Skin epidermis (tissue), 12 donors: ENCODE results near the gene LELP1.
"Not testable (repeated sequence)": the region's sequence is repeated elsewhere in the genome, so short reads cannot be mapped to it uniquely, and the experiment has no call there.

Source experiments
- H3K27ac ChIP-seq, 21 experiments: fragments of 200-600 bp; sonication (generic) in 11 of 21; one replicate each; pipeline ENCODE4 v1.5.0; 2020; ENCODE audit warnings: mild to moderate bottlenecking in 3 of 21, inconsistent platforms in 2 of 21, moderate library complexity in 2 of 21
- H3K4me3 ChIP-seq, 7 experiments: fragments of 200-600 bp; sonication (generic) in 2 of 7; one replicate each; pipeline ENCODE4 v1.5.0; 2020; ENCODE audit warnings: inconsistent platforms in 2 of 7, mild to moderate bottlenecking in 2 of 7, moderate library complexity in 1 of 7

The LELP1 gene

DNA sequence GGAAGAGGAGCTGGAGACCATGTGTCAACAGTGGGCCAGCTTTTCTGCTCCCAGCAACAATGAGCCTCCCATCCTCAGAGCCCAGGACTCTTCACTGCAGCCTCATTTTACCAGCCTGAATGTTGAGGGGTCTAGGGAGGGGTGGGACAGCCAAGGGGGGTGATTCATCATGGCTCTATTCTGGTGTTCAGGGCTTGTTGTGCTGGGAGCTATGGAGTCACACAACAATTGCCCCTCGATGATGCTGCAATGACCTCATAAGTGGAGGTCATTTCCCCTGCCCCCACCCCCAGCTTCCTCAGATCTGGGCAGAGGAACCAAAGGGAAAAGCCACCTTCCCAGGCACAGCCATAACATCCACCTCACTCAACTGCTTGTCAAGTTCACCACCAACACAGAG, at the start of gene LELP1:
LELP1 (plus strand) TSS at position 301 of the 400 bp plus-strand sequence. CDS start 1,278 bp downstream, outside the sequence.
- Histone ChIP-seq H3K27ac (no peak within 1 kb of the TSS), H3K4me3 (no peak within 1 kb of the TSS)

DNA sequence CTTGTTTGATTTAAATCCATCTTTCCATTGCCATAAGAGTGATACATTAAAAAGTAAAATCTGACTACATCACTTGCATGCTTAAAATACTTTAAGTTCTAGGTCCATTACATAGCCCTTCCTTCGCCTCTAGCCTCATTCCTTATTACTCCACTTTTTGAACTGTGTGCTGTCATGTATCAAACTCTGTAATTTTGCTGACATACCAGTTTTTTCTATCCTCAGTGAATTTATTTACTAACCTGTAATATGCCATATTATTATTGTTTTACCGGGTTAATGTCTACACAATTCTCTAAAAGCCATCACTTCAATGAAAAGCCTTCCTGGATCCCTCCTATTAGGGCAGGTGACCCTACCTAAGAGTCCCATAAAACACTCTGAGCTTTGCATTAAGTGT, 47.7 kb upstream of the LELP1 start:
- H3K27ac ChIP-seq = no peak overlapping the region
- no peak overlapping the region for H3K4me3 ChIP-seq

- Histone ChIP-seq H3K27ac (no peak overlapping the region), H3K4me3 (no peak overlapping the region)
Observed at GRCh38 chr1:153168686-153169085, 34.5 kb upstream of the LELP1 start.

DNA sequence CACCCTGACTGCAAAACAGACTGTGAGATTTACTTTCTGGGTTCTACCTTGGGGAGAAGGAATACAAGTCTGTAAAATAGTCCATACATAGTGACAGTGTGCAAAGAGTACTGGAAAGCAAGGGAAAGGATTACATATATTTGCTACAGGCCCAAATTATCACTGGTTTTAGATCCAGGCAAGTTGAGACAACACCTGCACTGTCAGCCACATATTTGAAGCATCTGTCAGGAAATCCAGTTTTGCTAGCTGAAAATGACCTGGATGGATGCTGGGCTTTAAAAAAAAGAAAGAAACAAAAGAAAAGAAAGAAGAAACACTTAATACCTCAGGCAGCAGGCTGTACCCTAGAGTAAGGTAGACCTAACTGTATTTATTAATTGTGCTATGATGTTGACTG, 28.6 kb upstream of the LELP1 start:
- H3K4me3 ChIP-seq = no peak overlapping the region
- H3K27ac ChIP-seq = peak overlapping the region in 3 of 21 experiments; percentile 5 to 55 (median 33)

DNA sequence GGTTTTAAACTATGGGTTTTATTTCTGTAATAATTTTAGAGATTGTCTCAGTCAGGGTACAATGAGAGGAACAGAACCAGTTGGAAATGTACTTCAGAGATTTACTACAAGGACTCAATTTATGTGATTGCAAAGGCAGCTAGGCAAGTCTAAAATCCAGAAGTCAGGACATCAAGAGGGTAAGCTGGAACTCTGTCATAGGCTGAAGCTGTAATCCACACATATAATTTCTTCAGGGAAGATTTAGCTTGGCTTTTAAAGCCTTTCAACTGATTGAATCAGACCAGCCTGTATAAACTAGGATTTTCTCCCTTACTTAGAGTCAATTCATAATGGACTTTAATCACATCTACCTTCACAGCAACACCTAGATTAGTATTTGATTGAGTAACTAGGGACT, 24.3 kb upstream of the LELP1 start:
- Histone ChIP-seq H3K27ac (no peak overlapping the region), H3K4me3 (no peak overlapping the region)

GRCh38 chr1:153180556-153180955, 22.7 kb upstream of the LELP1 start:
- H3K27ac ChIP-seq = no peak overlapping the region
- no peak overlapping the region for H3K4me3 ChIP-seq

DNA sequence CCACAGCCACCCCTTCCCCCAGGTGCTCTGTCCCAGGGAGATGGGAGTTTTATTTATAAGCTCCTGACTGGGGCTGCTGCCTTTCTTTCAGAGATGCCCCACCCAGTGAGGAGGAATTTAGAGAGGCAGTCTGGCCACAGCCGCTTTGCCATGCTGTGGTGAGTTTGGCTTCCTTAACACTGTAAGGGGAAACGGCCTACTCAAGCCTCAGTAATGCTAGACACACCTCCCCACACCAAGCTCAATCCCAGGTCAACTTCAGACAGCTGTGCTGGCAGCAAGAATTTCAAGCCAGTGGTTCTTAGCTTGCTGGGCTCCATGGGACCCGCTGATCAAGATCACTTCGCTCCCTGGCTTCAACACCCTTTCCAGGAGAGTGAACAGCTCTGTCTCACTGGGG, 14.9 kb upstream of the LELP1 start:
- H3K27ac ChIP-seq, H3K4me3 ChIP-seq: not testable (repeated sequence)

GRCh38 chr1:153190373-153190772, 12.9 kb upstream of the LELP1 start:
- no peak overlapping the region for H3K4me3 ChIP-seq
- no peak overlapping the region for H3K27ac ChIP-seq

- Histone ChIP-seq H3K27ac (no peak overlapping the region), H3K4me3 (no peak overlapping the region)
Observed at GRCh38 chr1:153192697-153193096, 10.5 kb upstream of the LELP1 start.

- Histone ChIP-seq H3K4me3 (no peak overlapping the region), H3K27ac (no peak overlapping the region)
Observed at GRCh38 chr1:153194331-153195050, 8.7 kb upstream of the LELP1 start.

DNA sequence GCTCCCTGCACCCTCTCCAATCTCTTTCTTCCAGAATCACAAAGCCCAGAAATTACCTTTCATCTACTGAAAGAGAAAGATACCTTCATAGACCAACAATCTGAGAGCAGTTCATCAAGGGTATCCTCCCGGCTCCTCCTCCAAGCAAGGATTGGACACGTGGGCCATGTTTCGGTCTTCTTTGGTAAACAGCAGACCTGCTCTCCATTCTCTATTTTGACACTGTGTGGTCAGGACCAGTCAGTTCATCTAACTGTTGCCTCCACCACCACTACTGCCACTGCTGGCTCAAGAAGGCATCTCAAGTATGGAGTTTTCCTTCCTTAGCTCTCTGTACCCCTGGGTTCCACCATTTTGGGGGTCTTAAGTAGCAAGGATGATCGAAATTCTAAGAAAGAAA, 8.0 kb upstream of the LELP1 start:
- H3K4me3 ChIP-seq = no peak overlapping the region
- no peak overlapping the region for H3K27ac ChIP-seq

GRCh38 chr1:153202006-153202405, 1.2 kb upstream of the LELP1 start:
- H3K27ac ChIP-seq = no peak overlapping the region
- H3K4me3 ChIP-seq = no peak overlapping the region

DNA sequence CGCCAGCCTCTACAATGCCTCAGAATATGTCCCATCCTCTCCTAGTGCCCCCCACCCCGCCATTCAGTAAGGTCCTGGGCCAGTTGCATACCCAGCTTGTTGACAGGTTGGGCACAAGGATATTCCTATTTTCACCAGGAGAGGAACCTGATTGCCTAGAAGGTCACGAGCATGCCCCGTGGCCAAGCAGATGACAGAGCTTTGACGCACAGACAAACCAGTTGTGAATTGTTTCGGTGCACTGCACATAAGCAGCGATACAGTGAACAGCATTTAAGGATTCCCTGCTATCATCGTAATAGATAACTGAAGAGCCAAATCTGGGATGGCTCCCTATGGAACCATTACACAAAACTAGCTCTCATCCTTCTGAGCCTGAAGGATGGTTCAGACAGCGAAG, 3.4 kb downstream of the LELP1 start:
- Histone ChIP-seq H3K27ac (no peak overlapping the region), H3K4me3 (no peak overlapping the region)

- no peak overlapping the region for H3K4me3 ChIP-seq
- no peak overlapping the region for H3K27ac ChIP-seq
Observed at GRCh38 chr1:153210206-153210605, 7.0 kb downstream of the LELP1 start.

DNA sequence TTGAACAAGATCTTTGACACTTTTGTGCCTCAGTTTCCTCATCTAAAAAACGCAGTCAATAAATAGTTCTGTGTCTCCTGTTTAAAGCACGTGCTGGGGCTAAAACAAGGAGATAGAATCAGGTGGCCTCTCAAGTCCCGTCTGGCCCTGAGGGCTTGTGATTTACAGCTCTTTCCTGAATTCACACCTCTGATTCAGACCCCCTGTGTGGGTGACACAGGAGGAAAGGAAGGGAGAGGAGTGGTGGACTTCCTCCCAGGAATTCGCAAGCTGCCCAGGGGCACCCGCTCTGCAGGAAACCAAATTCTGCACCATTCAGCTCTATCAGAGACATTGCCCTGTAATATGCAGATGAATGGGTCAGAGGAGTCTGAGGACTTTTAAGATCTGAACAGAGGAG, 9.0 kb downstream of the LELP1 start:
- Histone ChIP-seq H3K27ac (no peak overlapping the region), H3K4me3 (no peak overlapping the region)

DNA sequence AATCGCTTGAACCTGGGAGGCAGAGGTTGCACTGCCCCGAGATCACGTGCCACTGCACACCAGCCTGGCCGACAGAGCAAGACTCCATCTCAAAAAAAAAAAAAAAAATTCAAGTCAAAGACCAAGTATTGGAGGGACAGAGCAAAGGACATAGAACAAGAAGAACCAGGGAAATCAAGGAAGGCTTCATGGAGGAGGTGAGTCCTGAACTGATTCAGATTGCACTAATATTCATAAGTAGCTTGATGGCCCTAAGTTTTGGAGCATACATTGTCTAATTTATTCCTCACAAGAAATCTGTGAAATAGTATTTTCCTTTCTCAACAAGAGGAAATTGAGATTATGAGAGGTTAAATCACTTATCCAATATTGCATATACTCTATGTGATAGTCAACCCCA, 10.3 kb downstream of the LELP1 start:
- Histone ChIP-seq H3K4me3 (no peak overlapping the region), H3K27ac (no peak overlapping the region)

DNA sequence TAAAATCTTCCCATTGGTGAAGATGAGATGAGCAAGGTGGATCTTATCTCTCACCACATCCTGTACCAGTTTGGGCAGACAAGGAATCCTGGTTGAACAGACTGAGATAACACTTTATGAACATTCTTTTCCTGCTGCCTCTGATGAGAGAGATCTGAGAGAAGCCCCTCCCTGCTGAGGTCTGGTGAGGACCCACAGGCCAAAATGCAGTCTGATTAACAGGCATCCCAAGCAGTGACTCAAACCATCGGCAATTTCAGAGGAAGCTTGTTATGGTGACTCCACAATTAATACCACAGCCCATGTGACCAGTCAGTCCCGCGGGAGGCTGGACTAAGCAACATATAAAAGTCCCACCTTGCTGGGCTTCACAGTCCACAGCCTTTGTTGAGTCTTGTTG, 14.0 kb downstream of the LELP1 start, which contains the start of gene PRR9:
PRR9 (plus strand) TSS at position 373 of the 400 bp plus-strand sequence. CDS start 561 bp downstream, outside the sequence.
- no peak within 1 kb of the TSS for H3K4me3 ChIP-seq
- H3K27ac ChIP-seq = no peak within 1 kb of the TSS

DNA sequence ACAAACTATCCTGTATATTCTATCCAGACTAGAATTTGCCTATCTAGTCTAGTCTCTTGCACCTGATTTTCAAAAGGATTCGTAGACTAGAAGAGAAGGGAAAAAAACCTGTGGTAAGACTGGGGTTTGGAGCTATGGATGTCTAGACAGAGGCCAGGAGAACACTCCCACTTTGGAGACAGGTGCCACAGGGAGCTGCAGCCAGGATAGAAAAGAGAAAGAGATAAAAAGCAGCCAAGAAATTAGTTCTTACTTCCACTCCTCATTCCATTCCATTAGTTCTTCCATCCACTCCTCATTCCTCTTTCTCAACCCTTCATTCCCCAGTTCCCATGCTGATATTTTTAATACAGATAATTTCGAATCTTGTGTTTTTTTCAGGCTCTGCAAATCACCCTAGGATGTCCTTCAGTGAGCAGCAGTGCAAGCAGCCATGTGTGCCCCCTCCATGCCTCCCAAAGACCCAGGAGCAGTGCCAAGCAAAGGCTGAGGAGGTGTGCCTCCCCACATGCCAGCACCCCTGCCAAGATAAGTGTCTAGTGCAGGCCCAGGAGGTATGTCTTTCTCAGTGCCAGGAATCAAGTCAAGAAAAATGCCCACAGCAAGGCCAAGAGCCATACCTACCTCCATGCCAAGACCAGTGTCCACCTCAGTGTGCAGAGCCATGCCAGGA, 14.7 kb downstream of the LELP1 start:
- no peak overlapping the region for H3K27ac ChIP-seq
- H3K4me3 ChIP-seq = no peak overlapping the region

DNA sequence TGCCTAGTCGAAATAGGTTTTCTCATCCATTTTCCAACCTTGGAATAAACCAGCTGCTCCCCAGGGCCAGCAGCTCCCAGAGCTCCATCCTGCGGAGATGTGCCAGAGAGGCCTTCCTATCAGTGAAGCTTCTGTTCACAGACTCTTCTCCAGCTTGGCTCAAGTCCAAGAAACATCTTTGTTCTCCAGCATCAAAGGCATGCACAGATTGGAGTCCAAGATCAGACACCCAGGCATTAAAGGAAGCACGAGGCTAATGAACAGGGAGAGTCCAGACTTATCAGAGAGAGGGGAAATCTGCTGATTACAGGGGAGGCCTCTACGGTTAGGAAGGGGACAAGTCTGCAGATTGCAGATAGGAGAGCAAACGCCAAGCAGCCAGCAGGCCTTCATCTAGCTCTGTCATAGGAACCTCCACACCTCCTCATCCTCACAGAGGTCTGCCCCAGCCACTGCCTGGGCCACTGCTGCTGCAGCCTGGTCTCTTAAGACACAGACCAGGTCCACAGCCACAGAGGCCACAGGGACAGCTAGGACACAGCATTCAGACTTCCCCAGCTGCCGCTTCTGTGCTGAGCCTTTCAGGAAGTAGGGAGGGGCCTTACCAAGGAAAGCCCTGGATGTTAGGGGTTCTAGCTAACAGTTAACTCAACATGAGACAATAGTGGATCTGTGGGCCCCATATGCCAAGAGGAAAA, 17.5 kb downstream of the LELP1 start:
- Histone ChIP-seq H3K4me3 (no peak overlapping the region), H3K27ac (no peak overlapping the region)

DNA sequence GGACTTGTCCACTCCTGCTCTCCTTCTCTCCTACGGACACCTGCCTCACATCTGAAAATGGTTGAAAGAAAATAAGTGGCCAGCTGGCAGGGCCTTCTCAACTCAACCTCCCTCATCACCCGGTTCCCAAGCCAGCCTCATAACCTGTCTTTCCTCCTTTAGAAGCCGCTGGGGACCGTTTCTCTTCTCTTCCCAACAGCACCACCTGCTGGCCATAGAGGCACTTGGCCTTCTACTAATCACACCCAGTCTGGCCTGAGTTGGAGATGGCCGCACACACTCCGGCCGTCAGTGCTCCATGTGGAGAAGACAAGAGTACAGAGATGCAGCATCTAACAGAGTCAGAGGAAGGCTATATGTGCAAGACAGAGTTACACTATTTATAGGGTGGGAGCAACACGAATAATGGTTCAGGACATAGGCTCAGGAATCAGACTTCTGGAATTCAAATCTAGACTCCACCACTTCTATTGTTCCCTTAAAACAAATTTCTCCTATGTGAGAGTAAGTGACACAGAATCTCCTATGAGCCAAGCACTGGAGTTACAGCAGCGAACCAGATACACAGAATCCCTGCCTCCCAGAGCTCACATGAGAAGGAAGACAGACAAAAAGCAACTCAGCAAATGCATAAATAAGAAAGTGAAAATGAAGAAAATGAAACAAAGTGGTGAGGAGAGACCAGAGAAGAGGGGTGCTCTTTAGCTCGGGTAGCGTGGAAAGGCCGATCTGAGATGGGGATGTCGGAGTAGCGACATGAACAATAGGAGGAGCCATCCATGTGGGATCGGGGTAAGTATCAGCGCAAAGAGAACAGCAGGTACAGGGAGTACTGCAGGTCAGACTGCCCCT, 20.0 kb downstream of the LELP1 start:
- not testable (repeated sequence) for H3K27ac ChIP-seq, H3K4me3 ChIP-seq
